DOHH2 (cell line): ENCODE results near the gene POLR3A.

Experiments
- H3F3A ChIP-seq: fragments of 200-600 bp; sonication (generic), shearing (Covaris generic); 2 replicates; pipeline ENCODE4 v1.6.0; 2016; ENCODE audit warnings: antibody characterized with exemption, mild to moderate bottlenecking; ENCODE audit not compliant: control insufficient read depth, insufficient read depth
- H3K27ac ChIP-seq: fragments of 200-600 bp; sonication (generic); 2 replicates; pipeline ENCODE4 v1.5.1; 2014; ENCODE audit warnings: low read depth, mild to moderate bottlenecking, low read length, moderate library complexity
- H3K27me3 ChIP-seq: fragments of 200-600 bp; sonication (generic); 2 replicates; pipeline ENCODE4 v1.6.1; 2014; ENCODE audit warnings: mild to moderate bottlenecking, low read length, mixed read lengths; ENCODE audit not compliant: control insufficient read depth
- H3K36me3 ChIP-seq: fragments of 200-600 bp; sonication (generic); 2 replicates; pipeline ENCODE4 v1.6.1; 2014; ENCODE audit warnings: mild to moderate bottlenecking, low read length, moderate library complexity, mixed read lengths; ENCODE audit not compliant: control insufficient read depth
- H3K4me1 ChIP-seq: fragments of 200-600 bp; sonication (generic); 2 replicates; pipeline ENCODE4 v1.6.1; 2014; ENCODE audit warnings: mild to moderate bottlenecking, low read length, mixed read lengths; ENCODE audit not compliant: control insufficient read depth
- H3K4me2 ChIP-seq: fragments of 200-600 bp; sonication (generic); 2 replicates; pipeline ENCODE4 v1.6.0; 2014; ENCODE audit warnings: mild to moderate bottlenecking, low read length, moderate library complexity
- H3K4me3 ChIP-seq: fragments of 200-600 bp; sonication (generic); 2 replicates; pipeline ENCODE4 v1.5.1; 2014; ENCODE audit warnings: mild to moderate bottlenecking, low read length, mixed read lengths
- H3K79me2 ChIP-seq: fragments of 200-600 bp; sonication (generic); 2 replicates; pipeline ENCODE4 v1.6.1; 2014; ENCODE audit warnings: mild to moderate bottlenecking, low read length, mixed read lengths; ENCODE audit not compliant: control insufficient read depth
- H3K9me2 ChIP-seq: fragments of 200-600 bp; sonication (generic); replicated peaks from 2 replicates; pipeline ENCODE4 v1.6.1; 2014; ENCODE audit warnings: mild to moderate bottlenecking, low read length, mixed read lengths; ENCODE audit not compliant: control insufficient read depth
- H3K9me3 ChIP-seq: fragments of 200-600 bp; sonication (generic); 2 replicates; pipeline ENCODE4 v1.6.1; 2014; ENCODE audit warnings: antibody characterized with exemption, low read length, mixed read lengths; ENCODE audit not compliant: control insufficient read depth, insufficient read depth
- H4K20me1 ChIP-seq: fragments of 200-600 bp; sonication (generic); 2 replicates; pipeline ENCODE4 v1.6.0; 2014; ENCODE audit warnings: low read depth, mild to moderate bottlenecking, antibody characterized with exemption, low read length, moderate library complexity; ENCODE audit not compliant: control insufficient read depth, insufficient read depth
- EZH2phosphoT487 ChIP-seq: fragments of 200-600 bp; sonication (generic); IDR thresholded peaks from 2 replicates; pipeline ENCODE4 v1.6.1; 2017; ENCODE audit warnings: borderline replicate concordance, mild to moderate bottlenecking, antibody characterized with exemption, low read length, moderate library complexity, mixed read lengths
- TF ChIP-seq, protein P1 (sequence below): fragments of 200-600 bp; sonication (generic); IDR thresholded peaks from one replicate; pipeline ENCODE4 v1.5.1; 2014; ENCODE audit warnings: antibody characterized with exemption, mild to moderate bottlenecking, low read depth, low read length; ENCODE audit not compliant: poor library complexity, severe bottlenecking

POLR3A gene

GRCh38 chr10:78038791-78039547, 9.7 kb upstream of the POLR3A start:
- Histone ChIP-seq H3K27me3 (no peaks in the 10 kb centered on the region), H3K9me3 (no peaks in the 10 kb centered on the region), H3F3A (peaks cover 88% of the 10 kb centered on the region), H3K27ac (no peak overlapping the region), H3K4me3 (no peak overlapping the region), H3K36me3 (peaks cover 91% of the 10 kb centered on the region), H4K20me1 (peaks cover 67% of the 10 kb centered on the region), H3K4me1 (peaks cover 36% of the 10 kb centered on the region), H3K9me2 (no peaks in the 10 kb centered on the region), H3K79me2 (peaks cover 58% of the 10 kb centered on the region), H3K4me2 (peak overlapping the region; percentile 22; the same call in 1 of the 2 replicates)
- no peak for TF ChIP-seq EZH2phosphoT487
- TF ChIP-seq, protein P1, sequence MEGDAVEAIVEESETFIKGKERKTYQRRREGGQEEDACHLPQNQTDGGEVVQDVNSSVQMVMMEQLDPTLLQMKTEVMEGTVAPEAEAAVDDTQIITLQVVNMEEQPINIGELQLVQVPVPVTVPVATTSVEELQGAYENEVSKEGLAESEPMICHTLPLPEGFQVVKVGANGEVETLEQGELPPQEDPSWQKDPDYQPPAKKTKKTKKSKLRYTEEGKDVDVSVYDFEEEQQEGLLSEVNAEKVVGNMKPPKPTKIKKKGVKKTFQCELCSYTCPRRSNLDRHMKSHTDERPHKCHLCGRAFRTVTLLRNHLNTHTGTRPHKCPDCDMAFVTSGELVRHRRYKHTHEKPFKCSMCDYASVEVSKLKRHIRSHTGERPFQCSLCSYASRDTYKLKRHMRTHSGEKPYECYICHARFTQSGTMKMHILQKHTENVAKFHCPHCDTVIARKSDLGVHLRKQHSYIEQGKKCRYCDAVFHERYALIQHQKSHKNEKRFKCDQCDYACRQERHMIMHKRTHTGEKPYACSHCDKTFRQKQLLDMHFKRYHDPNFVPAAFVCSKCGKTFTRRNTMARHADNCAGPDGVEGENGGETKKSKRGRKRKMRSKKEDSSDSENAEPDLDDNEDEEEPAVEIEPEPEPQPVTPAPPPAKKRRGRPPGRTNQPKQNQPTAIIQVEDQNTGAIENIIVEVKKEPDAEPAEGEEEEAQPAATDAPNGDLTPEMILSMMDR, result no peak

- no peak overlapping the region for H3K4me3 ChIP-seq
These were observed 8.8 kb upstream of the POLR3A start for GRCh38 chr10:78038105-78038504.

DNA sequence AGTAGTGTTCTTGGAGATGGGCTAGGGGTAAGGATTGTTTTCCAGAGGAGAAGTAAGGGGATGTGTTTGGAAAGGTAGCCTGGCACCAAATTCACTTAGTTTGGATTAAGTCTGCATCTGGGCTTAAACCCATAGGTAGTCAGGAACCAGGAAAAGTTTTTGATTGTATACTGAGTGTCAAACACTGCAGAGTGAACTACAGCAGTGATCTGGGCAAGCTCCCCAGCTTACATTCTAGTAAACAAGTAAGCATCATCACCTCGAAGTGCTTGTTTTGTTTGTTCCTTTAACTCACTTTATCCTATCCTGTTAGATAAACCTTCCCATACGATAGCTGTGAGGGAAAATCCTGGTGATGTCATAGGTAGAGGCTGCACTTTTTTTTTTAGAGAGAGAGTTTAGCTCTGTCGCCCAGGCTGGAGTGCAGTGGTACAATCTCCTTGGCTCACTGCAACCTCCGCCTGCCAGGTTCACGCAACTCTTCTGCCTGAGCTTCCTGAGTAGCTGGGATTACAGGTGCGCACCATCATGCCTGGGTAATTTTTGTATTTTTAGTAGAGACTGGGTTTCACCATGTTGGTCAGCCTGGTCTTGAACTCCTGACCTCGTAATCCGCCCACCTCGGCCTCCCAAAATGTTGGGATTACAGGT, 6.7 kb upstream of the POLR3A start:
- peak overlapping the region; percentile 83 for H3K4me3 ChIP-seq
- peaks cover 62% of the 10 kb centered on the region for H3F3A ChIP-seq
- H3K36me3 ChIP-seq, result peaks cover 70% of the 10 kb centered on the region
- TF ChIP-seq, protein P1, result no peak
- no peak for TF ChIP-seq EZH2phosphoT487
- H3K4me2 ChIP-seq, result peak overlapping the region; percentile 72
- H3K27ac ChIP-seq, result no peak overlapping the region
- H3K9me3 ChIP-seq, result no peaks in the 10 kb centered on the region
- H4K20me1 ChIP-seq, result peaks cover 57% of the 10 kb centered on the region
- H3K79me2 ChIP-seq, result peaks cover 61% of the 10 kb centered on the region
- H3K27me3 ChIP-seq, result no peaks in the 10 kb centered on the region
- H3K4me1 ChIP-seq, result peaks cover 36% of the 10 kb centered on the region
- no peaks in the 10 kb centered on the region for H3K9me2 ChIP-seq

More at GRCh38 chr10:78038105-78038504, 8.8 kb upstream of the POLR3A start:
- H3K36me3 ChIP-seq, result peaks cover 88% of the 10 kb centered on the region
- H3K4me2 ChIP-seq, result peak overlapping the region; percentile 29; the same call in 1 of the 2 replicates
- TF ChIP-seq, protein P1, result no peak
- TF ChIP-seq EZH2phosphoT487, result no peak
- H3K9me2 ChIP-seq, result no peaks in the 10 kb centered on the region
- peaks cover 63% of the 10 kb centered on the region for H4K20me1 ChIP-seq
- H3K4me1 ChIP-seq, result peaks cover 36% of the 10 kb centered on the region
- H3K79me2 ChIP-seq, result peaks cover 61% of the 10 kb centered on the region
- H3K27ac ChIP-seq, result no peak overlapping the region
- H3K9me3 ChIP-seq, result no peaks in the 10 kb centered on the region
- no peaks in the 10 kb centered on the region for H3K27me3 ChIP-seq
- H3F3A ChIP-seq, result peaks cover 79% of the 10 kb centered on the region
